ENCODE results near the gene TPP1. TPM values are rescaled to one million over a fixed set of nuclear protein-coding genes. Genes with fewer than 3 reads are reported as not detected.

TPP1 gene
- total RNA-seq, 1 experiment from 2014 or later = 21.6 TPM

GRCh38 chr11:6603287-6604080 is 15.7 kb downstream of the TPP1 start, which contains the start of the genes ILK and RRP8:
Gene ILK (plus strand): TSS chr11:6603774. CDS start chr11:6604272, 498 bp downstream.
Gene RRP8 (minus strand): TSS chr11:6603616. CDS start chr11:6603502, 114 bp downstream.
- H2AFZ ChIP-seq (ENCODE audit: low read length) = peak within 1 kb of the TSS; percentile 85
- peaks cover 5% of the 10 kb centered on the region for H3F3A ChIP-seq (ENCODE audit: low read length, unreplicated experiment)
- no peaks in the 10 kb centered on the region for H3K9me3 ChIP-seq (ENCODE audit: low read length)
- peak within 1 kb of the TSS; percentile 97 for H3K4me2 ChIP-seq (ENCODE audit: low read length)
- peaks cover 38% of the 10 kb centered on the region for H3K4me1 ChIP-seq (ENCODE audit: insufficient read depth, low read length)
- ChIA-PET POLR2A (ENCODE audit: unreplicated experiment) (interaction anchor here (0.6 kb wide), 1 partner anchor 99 kb away, joined by 3 read pairs; no protein-coding TSS in a partner anchor), CTCF (interaction anchor here (0.6 to 1.0 kb wide), 4 partner anchors 14 to 103 kb away, joined by 3 to 10 read pairs (median 4); partner anchors contain the start of gene MRPL17)
- H3K79me2 ChIP-seq (ENCODE audit: low read length) = peaks cover 83% of the 10 kb centered on the region
- H3K27ac ChIP-seq (ENCODE audit: low read length) = 0 out of 2 replicates have a peak within 1 kb of the TSS, but pooled peaks have one; percentile 5
- H3K4me3 ChIP-seq (ENCODE audit: low read length) = peak within 1 kb of the TSS; percentile 93
- ATAC-seq = peak; percentile 80
- TF ChIP-seq CTCF (conservative IDR thresholded peaks at IDR 0.05; ENCODE audit: low read depth, low read length) (no peak), EZH2phosphoT487 (IDR thresholded peaks at IDR 0.05; ENCODE audit: borderline replicate concordance, low read length) (no peak), EZH2 (IDR thresholded peaks at IDR 0.05; ENCODE audit: low read length, unreplicated experiment) (no peak)
- DNase-seq = peak; percentile 89
- peaks cover 29% of the 10 kb centered on the region; the same call in 1 of the 2 replicates for H3K36me3 ChIP-seq (ENCODE audit: low read depth, low read length)
- H3K27me3 ChIP-seq (ENCODE audit: low read length) = no peaks in the 10 kb centered on the region
- peak within 1 kb of the TSS; percentile 93 for H3K9ac ChIP-seq (ENCODE audit: low read length)
- BruUV-seq (replicated peaks) = no TSS peak
- intact Hi-C loops (cut with micrococcal nuclease) = loop anchor here (1.0 to 10.0 kb wide), 6 partner anchors 9 to 229 kb away; partner anchors contain the start of genes ARFIP2, MRPL17, TAF10 and TIMM10B
- no peaks in the 10 kb centered on the region for H4K20me1 ChIP-seq (ENCODE audit: low read length)
- no peaks in the 10 kb centered on the region for H3K9me2 ChIP-seq (replicated peaks; ENCODE audit: low read length)

DNA sequence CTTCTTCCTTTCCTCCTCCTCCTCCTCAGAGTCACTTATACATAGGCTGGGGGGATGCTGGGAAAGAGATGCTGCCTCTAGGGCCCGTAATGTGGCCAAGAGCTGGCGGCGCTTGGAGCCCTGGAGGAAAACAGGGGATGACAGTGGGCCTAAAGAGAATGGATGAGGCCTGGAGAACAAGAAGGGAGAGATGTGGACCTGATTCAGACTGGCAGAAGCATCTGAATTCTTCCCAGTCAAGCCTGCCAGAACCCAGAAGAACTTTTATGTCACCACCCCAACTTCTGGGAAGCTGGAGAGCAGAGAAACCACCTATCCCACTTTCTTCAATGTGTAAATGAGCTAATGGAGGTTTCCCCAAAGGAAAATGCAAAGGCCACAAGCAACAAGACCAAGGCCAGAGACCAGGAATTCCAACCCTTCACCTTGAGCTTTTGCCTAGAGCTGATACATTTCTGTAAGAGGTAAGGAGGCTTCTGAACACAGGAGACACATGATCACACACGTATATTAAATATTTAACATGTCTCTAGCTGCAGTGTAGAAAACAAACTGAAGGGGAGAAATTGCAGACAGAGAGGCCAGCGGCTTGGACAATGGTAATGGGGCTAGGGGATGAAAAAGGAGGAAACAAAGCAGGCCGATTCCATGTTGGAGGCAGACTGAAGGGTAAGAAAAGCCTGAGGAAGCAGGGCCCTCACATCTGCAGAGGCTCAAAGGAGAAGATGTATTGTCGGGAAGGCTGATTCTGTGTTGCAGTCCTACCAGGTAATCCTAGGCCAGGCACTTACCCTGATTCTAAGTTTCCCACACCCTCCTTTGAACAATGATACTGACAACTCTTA is 16.9 kb downstream of the TPP1 start:
- intact Hi-C loops (cut with micrococcal nuclease) = loop anchor here (5.0 to 10.0 kb wide), 3 partner anchors 70 to 228 kb away; partner anchors contain the start of genes ARFIP2 and TIMM10B
- POLR2A ChIA-PET (ENCODE audit: unreplicated experiment) = no interaction called here
- no TSS peak for BruUV-seq (replicated peaks)
- Histone ChIP-seq H3K4me2 (ENCODE audit: low read length) (peak overlapping the region; percentile 97), H3K9me2 (replicated peaks; ENCODE audit: low read length) (no peaks in the 10 kb centered on the region), H3K36me3 (ENCODE audit: low read depth, low read length) (peaks cover 26% of the 10 kb centered on the region; the same call in 1 of the 2 replicates), H4K20me1 (ENCODE audit: low read length) (no peaks in the 10 kb centered on the region), H3K9me3 (ENCODE audit: low read length) (no peaks in the 10 kb centered on the region), H3K9ac (ENCODE audit: low read length) (peak overlapping the region; percentile 93), H3K27ac (ENCODE audit: low read length) (no peak overlapping the region), H3K4me3 (ENCODE audit: low read length) (peak overlapping the region; percentile 93), H3K4me1 (ENCODE audit: insufficient read depth, low read length) (peaks cover 34% of the 10 kb centered on the region), H3K27me3 (ENCODE audit: low read length) (no peaks in the 10 kb centered on the region), H3K79me2 (ENCODE audit: low read length) (peaks cover 75% of the 10 kb centered on the region), H3F3A (ENCODE audit: low read length, unreplicated experiment) (peaks cover 5% of the 10 kb centered on the region), H2AFZ (ENCODE audit: low read length) (no peak overlapping the region)
- ATAC-seq (no peak), DNase-seq (no peak)
- TF ChIP-seq CTCF (conservative IDR thresholded peaks at IDR 0.05; ENCODE audit: low read depth, low read length) (no peak), EZH2phosphoT487 (IDR thresholded peaks at IDR 0.05; ENCODE audit: borderline replicate concordance, low read length) (no peak), EZH2 (IDR thresholded peaks at IDR 0.05; ENCODE audit: low read length, unreplicated experiment) (no peak)
- CTCF ChIA-PET = interaction anchor here (0.7 kb wide), 2 partner anchors 15 to 104 kb away, joined by 3 to 10 read pairs; no protein-coding TSS in a partner anchor

All from PC-3 (cell line).